ENCODE data around the gene TMUB2.
"Not testable (repeated sequence)": the region's sequence is repeated elsewhere in the genome, so short reads cannot be mapped to it uniquely, and the experiment has no call there.

Gene TMUB2

DNA sequence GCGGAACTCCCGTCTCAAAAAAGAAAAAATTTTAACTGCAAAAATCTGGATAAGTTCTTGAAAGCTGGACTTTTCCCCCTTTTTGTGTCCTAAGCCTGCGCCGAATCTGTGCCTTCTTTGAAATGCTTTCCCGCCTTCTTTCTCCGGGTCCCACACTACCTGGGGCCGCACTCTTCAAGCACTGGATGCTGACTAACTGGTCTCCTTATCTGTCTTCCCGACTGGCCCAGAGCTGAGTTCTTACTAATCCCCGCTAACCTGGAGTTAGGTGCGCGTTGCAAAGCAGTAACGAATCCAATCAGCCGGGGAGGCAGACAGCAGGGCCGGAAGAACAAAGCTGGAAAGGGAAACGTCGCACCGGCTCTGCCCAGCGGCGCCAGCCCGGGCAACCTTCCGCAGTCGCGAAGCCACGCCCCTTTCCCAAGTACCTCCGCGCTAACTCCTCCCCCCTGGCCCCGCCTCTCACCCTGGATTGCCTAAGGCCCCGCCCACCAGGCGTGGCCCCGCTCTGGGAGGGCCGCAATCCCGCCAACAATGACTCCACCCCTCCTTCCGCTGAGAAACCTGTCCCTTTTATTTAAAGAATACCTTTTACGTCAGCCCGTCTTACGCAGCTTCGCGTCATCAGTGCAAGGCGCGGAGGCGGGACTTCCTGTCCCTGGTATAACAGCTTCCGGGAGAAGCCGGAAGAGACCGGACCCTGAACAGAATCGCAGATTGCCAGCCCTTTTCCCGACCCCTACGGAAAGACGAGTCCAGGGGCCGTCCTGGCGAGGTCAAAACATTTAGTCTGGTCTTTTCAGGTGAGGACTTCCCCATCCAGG is at the start of gene TMUB2:
Gene TMUB2 (plus strand): TSS at position 666 of the 824 bp plus-strand sequence. CDS start 737 bp downstream, outside the sequence.
- H3K4me3 ChIP-seq (replicated peaks; ENCODE audit: low read depth, low read length): peak within 1 kb of the TSS; percentile 99
- TF ChIP-seq, protein P1, sequence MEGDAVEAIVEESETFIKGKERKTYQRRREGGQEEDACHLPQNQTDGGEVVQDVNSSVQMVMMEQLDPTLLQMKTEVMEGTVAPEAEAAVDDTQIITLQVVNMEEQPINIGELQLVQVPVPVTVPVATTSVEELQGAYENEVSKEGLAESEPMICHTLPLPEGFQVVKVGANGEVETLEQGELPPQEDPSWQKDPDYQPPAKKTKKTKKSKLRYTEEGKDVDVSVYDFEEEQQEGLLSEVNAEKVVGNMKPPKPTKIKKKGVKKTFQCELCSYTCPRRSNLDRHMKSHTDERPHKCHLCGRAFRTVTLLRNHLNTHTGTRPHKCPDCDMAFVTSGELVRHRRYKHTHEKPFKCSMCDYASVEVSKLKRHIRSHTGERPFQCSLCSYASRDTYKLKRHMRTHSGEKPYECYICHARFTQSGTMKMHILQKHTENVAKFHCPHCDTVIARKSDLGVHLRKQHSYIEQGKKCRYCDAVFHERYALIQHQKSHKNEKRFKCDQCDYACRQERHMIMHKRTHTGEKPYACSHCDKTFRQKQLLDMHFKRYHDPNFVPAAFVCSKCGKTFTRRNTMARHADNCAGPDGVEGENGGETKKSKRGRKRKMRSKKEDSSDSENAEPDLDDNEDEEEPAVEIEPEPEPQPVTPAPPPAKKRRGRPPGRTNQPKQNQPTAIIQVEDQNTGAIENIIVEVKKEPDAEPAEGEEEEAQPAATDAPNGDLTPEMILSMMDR (IDR thresholded peaks at IDR 0.05; ENCODE audit: insufficient read depth, low read length, poor library complexity, severe bottlenecking): no peak
- H3K36me3 ChIP-seq (ENCODE audit: control insufficient read depth, insufficient read depth, low read length): peaks cover 16% of the 10 kb centered on the region
- no peaks in the 10 kb centered on the region for H3K27me3 ChIP-seq (replicated peaks; ENCODE audit: control insufficient read depth, insufficient read depth, low read length)
- peak; percentile 99 for DNase-seq (ENCODE audit: extremely low read depth, insufficient read length)

DNA sequence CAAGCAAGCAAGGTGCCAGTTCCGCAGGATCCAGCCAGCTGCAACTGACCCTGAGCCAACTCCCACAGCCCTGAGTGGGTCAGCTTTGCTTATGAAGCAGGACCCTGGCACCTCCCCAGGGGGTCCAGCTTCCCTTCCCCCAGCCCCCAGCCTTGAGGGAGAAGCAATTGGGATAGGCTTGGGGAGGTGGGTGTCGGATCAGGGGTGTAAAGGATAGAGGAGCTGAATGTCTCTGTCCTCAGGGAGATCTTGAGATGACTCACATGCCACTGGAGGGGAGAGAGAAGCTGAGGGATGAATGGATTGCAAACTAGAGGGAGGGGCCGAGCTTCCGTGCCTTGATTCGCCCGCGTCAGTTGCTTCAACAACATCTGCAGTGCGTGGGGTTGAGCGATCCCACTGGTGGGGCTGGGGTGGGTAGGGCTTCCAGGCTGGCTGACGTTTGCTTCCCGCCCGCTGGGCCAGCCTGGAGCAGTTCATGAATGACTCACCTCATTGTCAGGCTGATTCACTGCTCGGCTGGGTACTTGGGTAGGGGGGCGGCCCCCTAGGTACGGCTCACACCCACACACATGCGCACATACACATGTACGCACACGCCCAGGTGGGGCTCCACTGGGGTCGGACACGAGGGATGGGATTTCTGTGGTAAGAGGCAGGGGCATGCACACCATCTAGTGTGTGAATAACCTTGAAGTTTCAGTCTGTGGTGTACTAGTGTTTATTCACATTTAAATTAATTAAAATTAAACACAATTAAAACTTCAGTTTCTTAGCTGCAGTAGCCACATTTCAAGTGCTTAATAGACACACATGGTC is 48.7 kb upstream of the TMUB2 start:
- DNase-seq (ENCODE audit: extremely low read depth, insufficient read length): peak; percentile 54
- Histone ChIP-seq H3K27me3 (replicated peaks; ENCODE audit: control insufficient read depth, insufficient read depth, low read length) (no peaks in the 10 kb centered on the region), H3K36me3 (ENCODE audit: control insufficient read depth, insufficient read depth, low read length) (no peaks in the 10 kb centered on the region), H3K4me3 (replicated peaks; ENCODE audit: low read depth, low read length) (no peak overlapping the region)
- TF ChIP-seq, protein P1 (IDR thresholded peaks at IDR 0.05; ENCODE audit: insufficient read depth, low read length, poor library complexity, severe bottlenecking): no peak

GRCh38 chr17:44143921-44144320 is 42.9 kb upstream of the TMUB2 start:
- H3K36me3 ChIP-seq (ENCODE audit: control insufficient read depth, insufficient read depth, low read length); H3K4me3 ChIP-seq (replicated peaks; ENCODE audit: low read depth, low read length); H3K27me3 ChIP-seq (replicated peaks; ENCODE audit: control insufficient read depth, insufficient read depth, low read length); DNase-seq (ENCODE audit: extremely low read depth, insufficient read length): not testable (repeated sequence)

DNA sequence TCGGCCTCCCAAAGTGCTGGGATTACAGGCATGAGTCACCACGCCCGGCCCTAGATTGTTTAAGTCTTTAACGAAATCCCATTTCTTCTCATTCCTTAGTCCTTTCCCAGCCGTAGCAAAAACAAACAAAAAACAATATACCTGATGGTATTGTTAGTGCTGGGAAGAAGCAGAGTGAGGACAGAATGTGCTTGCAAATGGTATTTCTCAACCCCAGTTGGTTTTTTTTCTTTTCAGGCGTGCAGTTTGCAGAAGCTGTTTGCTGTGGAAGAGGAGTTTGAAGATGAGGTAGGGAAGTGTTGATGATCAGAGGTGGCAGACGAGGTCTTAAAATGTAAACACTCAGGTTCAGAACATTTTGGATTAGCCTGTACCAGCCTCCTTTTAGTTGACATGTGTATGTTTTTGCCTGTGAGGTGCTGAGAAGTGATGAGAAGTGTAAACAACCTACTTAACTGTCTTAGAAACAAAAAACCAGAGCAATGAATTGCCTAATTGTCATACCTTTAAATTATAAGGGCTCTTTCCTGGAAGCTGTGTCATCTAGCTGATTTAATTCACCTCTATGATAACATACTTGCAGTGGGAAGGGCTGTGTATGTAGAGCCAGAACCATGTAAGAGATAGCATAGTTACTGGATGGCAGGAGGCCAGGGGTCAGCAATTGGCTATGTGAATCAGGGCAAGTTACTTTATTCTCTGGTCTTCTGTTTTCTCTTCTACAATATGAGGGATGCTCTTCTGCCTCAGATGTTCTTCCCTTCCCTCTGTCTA is 41.6 kb upstream of the TMUB2 start:
- DNase-seq (ENCODE audit: extremely low read depth, insufficient read length): no peak
- H3K27me3 ChIP-seq (replicated peaks; ENCODE audit: control insufficient read depth, insufficient read depth, low read length): no peaks in the 10 kb centered on the region
- TF ChIP-seq, protein P1 (IDR thresholded peaks at IDR 0.05; ENCODE audit: insufficient read depth, low read length, poor library complexity, severe bottlenecking): no peak
- H3K4me3 ChIP-seq (replicated peaks; ENCODE audit: low read depth, low read length): no peak overlapping the region
- peaks cover 9% of the 10 kb centered on the region for H3K36me3 ChIP-seq (ENCODE audit: control insufficient read depth, insufficient read depth, low read length)

- DNase-seq (ENCODE audit: extremely low read depth, insufficient read length): no peak
- H3K36me3 ChIP-seq (ENCODE audit: control insufficient read depth, insufficient read depth, low read length): peaks cover 9% of the 10 kb centered on the region
- TF ChIP-seq, protein P1 (IDR thresholded peaks at IDR 0.05; ENCODE audit: insufficient read depth, low read length, poor library complexity, severe bottlenecking): no peak
- H3K27me3 ChIP-seq (replicated peaks; ENCODE audit: control insufficient read depth, insufficient read depth, low read length): no peaks in the 10 kb centered on the region
- H3K4me3 ChIP-seq (replicated peaks; ENCODE audit: low read depth, low read length): no peak overlapping the region
Observed at GRCh38 chr17:44146375-44147346, 40.1 kb upstream of the TMUB2 start.

Data from GM06990 (cell line).